Gastroesophageal sphincter (tissue), 4 donors: ENCODE results near the gene FGF7. TPM values are rescaled to one million over a fixed set of nuclear protein-coding genes. Genes with fewer than 3 reads are reported as not detected.

Source experiments
- ATAC-seq: fragments of 150-250 bp; one replicate; pipeline ENCODE4 v1.9.1; 2016; ENCODE audit warnings: mild to moderate bottlenecking, moderate library complexity
- H3K27ac ChIP-seq, 4 donors: fragments of 200-600 bp; sonication (generic) in 3 of 4; 1 replicate in 3 of 4; 2 replicates in 1 of 4; pipeline ENCODE4 v1.5.1; 2016 to 2019
- H3K27me3 ChIP-seq: fragments of 200-600 bp; sonication (generic); one replicate; pipeline ENCODE4 v1.5.1; 2019
- H3K36me3 ChIP-seq, 2 donors: fragments of 200-600 bp; sonication (generic); one replicate each; pipeline ENCODE4 v1.5.1; 2019; ENCODE audit warnings: control low read depth in 1 of 2
- H3K4me1 ChIP-seq, 3 donors: fragments of 200-600 bp; sonication (generic); 1 replicate in 2 of 3; 2 replicates in 1 of 3; pipeline ENCODE4 v1.5.1; 2016 to 2019; ENCODE audit warnings: control low read depth in 2 of 3
- H3K4me3 ChIP-seq, 2 donors: fragments of 200-600 bp; sonication (generic); one replicate each; pipeline ENCODE4 v1.5.1; 2019; ENCODE audit warnings: mild to moderate bottlenecking in 1 of 2, moderate library complexity in 1 of 2
- H3K9me3 ChIP-seq, 3 donors: fragments of 200-600 bp; sonication (generic); one replicate each; pipeline ENCODE4 v1.5.1; 2017 to 2019; ENCODE audit warnings: control low read depth in 2 of 3
- EP300 ChIP-seq: sonication (generic); formaldehyde crosslinking; IDR thresholded peaks from one replicate; pipeline ENCODE4 v1.6.1; 2017; ENCODE audit warnings: antibody characterized with exemption, mild to moderate bottlenecking
- POLR2A ChIP-seq, 2 donors: fragments of 450-650 bp; IDR thresholded peaks; one replicate each; pipeline ENCODE4 v1.6.1; 2017; ENCODE audit warnings: antibody characterized with exemption in 2 of 2, mild to moderate bottlenecking in 2 of 2, moderate library complexity in 1 of 2
- POLR2AphosphoS5 ChIP-seq: sonication (generic); formaldehyde crosslinking; IDR thresholded peaks from one replicate; pipeline ENCODE4 v1.6.1; 2017; ENCODE audit warnings: antibody characterized with exemption
- WGBS, 2 donors: methylation state at CpG; one replicate each; pipeline ENCODE4 v1.1.5; 2018; ENCODE audit warnings: low coverage in 1 of 2; 5-methylcytosine and 5-hydroxymethylcytosine counted together
- total RNA-seq, 4 donors: library from RNA; depleted of rRNA; stranded (reverse); fragments of >200 nt; gene quantifications; one replicate each; pipeline ENCODE4 v1.1.0, GENCODE V29; 2016
- TF ChIP-seq, protein P1 (sequence below), 4 experiments: fragments of 200-600 bp in 2 of 4; fragments of 450-650 bp in 2 of 4; sonication (generic) in 1 of 4; IDR thresholded peaks; one replicate each; pipeline ENCODE4 v1.5.1; 2017 to 2019; ENCODE audit warnings: antibody characterized with exemption in 4 of 4, mild to moderate bottlenecking in 2 of 4, moderate library complexity in 2 of 4

Gene FGF7
- total RNA-seq, 4 donors from 2014 or later: 67.5 to 106 (median 83.1) TPM

GRCh38 chr15:49415149-49415548, 7.9 kb upstream of the FGF7 start:
- Histone ChIP-seq H3K4me3 (no peak overlapping the region), H3K9me3 (no peaks in the 10 kb centered on the region), H3K36me3 (no peaks in the 10 kb centered on the region), H3K27me3 (no peaks in the 10 kb centered on the region), H3K4me1 (no peaks in the 10 kb centered on the region), H3K27ac (no peak overlapping the region)
- no peak for TF ChIP-seq POLR2AphosphoS5
- TF ChIP-seq EP300: no peak
- TF ChIP-seq, protein P1, sequence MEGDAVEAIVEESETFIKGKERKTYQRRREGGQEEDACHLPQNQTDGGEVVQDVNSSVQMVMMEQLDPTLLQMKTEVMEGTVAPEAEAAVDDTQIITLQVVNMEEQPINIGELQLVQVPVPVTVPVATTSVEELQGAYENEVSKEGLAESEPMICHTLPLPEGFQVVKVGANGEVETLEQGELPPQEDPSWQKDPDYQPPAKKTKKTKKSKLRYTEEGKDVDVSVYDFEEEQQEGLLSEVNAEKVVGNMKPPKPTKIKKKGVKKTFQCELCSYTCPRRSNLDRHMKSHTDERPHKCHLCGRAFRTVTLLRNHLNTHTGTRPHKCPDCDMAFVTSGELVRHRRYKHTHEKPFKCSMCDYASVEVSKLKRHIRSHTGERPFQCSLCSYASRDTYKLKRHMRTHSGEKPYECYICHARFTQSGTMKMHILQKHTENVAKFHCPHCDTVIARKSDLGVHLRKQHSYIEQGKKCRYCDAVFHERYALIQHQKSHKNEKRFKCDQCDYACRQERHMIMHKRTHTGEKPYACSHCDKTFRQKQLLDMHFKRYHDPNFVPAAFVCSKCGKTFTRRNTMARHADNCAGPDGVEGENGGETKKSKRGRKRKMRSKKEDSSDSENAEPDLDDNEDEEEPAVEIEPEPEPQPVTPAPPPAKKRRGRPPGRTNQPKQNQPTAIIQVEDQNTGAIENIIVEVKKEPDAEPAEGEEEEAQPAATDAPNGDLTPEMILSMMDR (IDR thresholded peaks at IDR 0.05): no peak
- TF ChIP-seq POLR2A (IDR thresholded peaks at IDR 0.05): no peak
- no peak for ATAC-seq

DNA sequence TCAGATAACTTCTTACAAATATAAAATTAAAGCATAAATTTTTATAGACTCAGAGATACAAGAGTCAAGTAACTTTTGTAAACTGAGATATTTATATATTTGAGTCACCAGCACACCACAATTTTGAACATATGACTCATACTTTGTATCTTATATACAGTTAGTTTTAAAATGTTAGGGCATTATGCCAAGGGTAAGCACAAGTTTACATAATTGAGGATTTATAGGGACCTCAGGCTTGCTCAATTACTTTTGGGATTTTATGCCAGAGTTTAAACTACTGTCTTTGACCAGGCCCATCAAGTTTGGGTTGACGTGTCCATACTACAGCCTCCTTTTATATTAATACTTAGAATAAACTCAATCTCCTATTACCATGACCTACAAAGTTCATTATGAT, 7.4 kb upstream of the FGF7 start:
- no peaks in the 10 kb centered on the region for H3K9me3 ChIP-seq
- WGBS, 2 donors: 62 to 67% methylated on average over 1 of the region's 1 CpG
- H3K4me3 ChIP-seq: no peak overlapping the region
- TF ChIP-seq EP300 (no peak), POLR2A (IDR thresholded peaks at IDR 0.05) (no peak), POLR2AphosphoS5 (no peak)
- TF ChIP-seq, protein P1 (IDR thresholded peaks at IDR 0.05): no peak
- H3K27me3 ChIP-seq: no peaks in the 10 kb centered on the region
- ATAC-seq: no peak
- H3K4me1 ChIP-seq: no peaks in the 10 kb centered on the region
- H3K27ac ChIP-seq: no peak overlapping the region
- H3K36me3 ChIP-seq: no peaks in the 10 kb centered on the region

GRCh38 chr15:49418811-49419210, 4.2 kb upstream of the FGF7 start:
- no peak for TF ChIP-seq POLR2AphosphoS5
- TF ChIP-seq EP300: no peak
- no peak for TF ChIP-seq POLR2A (IDR thresholded peaks at IDR 0.05)
- TF ChIP-seq, protein P1 (IDR thresholded peaks at IDR 0.05): no peak
- Histone ChIP-seq H3K27me3 (no peaks in the 10 kb centered on the region), H3K36me3 (no peaks in the 10 kb centered on the region), H3K27ac (no peak overlapping the region), H3K4me1 (peaks cover 0 to 8% (median 0%) of the 10 kb centered on the region in 3 donors), H3K4me3 (no peak overlapping the region), H3K9me3 (no peaks in the 10 kb centered on the region)
- ATAC-seq: no peak
- 85 to 92% methylated on average over 1 of the region's 1 CpG for WGBS, 2 donors

GRCh38 chr15:49421991-49422390, 1.1 kb upstream of the FGF7 start:
- WGBS, 2 donors: 10 to 23% methylated on average over 9 of the region's 9 CpGs

DNA sequence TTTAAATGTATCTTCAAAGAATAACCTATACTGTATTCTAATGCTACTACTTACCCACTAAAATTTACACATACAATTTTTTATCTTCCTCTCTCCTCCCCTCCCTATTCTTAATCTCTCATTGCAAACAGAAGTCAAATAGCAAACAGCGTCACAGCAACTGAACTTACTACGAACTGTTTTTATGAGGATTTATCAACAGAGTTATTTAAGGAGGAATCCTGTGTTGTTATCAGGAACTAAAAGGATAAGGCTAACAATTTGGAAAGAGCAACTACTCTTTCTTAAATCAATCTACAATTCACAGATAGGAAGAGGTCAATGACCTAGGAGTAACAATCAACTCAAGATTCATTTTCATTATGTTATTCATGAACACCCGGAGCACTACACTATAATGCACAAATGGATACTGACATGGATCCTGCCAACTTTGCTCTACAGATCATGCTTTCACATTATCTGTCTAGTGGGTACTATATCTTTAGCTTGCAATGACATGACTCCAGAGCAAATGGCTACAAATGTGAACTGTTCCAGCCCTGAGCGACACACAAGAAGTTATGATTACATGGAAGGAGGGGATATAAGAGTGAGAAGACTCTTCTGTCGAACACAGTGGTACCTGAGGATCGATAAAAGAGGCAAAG, 984 bp downstream of the FGF7 start:
- H3K9me3 ChIP-seq: no peaks in the 10 kb centered on the region
- H3K36me3 ChIP-seq: no peaks in the 10 kb centered on the region
- H3K4me3 ChIP-seq: peak overlapping the region; percentile 55 to 98
- H3K27ac ChIP-seq: peak overlapping the region; percentile 71 to 94 (median 78)
- no peak for ATAC-seq
- peaks cover 0 to 16% (median 0%) of the 10 kb centered on the region in 3 donors for H3K4me1 ChIP-seq
- no peaks in the 10 kb centered on the region for H3K27me3 ChIP-seq
- 18% methylated on average over 6 of the region's 6 CpGs for WGBS, 2 donors
- TF ChIP-seq, protein P1 (IDR thresholded peaks at IDR 0.05): no peak
- TF ChIP-seq POLR2A (IDR thresholded peaks at IDR 0.05): no peak
- TF ChIP-seq POLR2AphosphoS5: no peak
- no peak for TF ChIP-seq EP300

More at GRCh38 chr15:49421991-49422390, 1.1 kb upstream of the FGF7 start:
- Histone ChIP-seq H3K4me3 (peak overlapping the region; percentile 55 to 98), H3K4me1 (peaks cover 0 to 8% (median 0%) of the 10 kb centered on the region in 3 donors), H3K36me3 (no peaks in the 10 kb centered on the region), H3K9me3 (no peaks in the 10 kb centered on the region), H3K27ac (peak overlapping the region; percentile 71 to 94 (median 78)), H3K27me3 (no peaks in the 10 kb centered on the region)
- TF ChIP-seq, protein P1 (IDR thresholded peaks at IDR 0.05): peak; percentile 82 to 96 (median 87)
- TF ChIP-seq POLR2AphosphoS5: no peak
- ATAC-seq: peak; percentile 68
